Measurements from ENCODE around the gene MXRA8. TPM values are rescaled to one million over a fixed set of nuclear protein-coding genes. Genes with fewer than 3 reads are reported as not detected.

MXRA8 gene
- total and polyA plus RNA-seq, 9 of the 15 experiments (the other 6 are each of a cell fraction or from before 2014, with no cell fraction given): 0.66 to 11.3 (median 6.3) TPM

DNA sequence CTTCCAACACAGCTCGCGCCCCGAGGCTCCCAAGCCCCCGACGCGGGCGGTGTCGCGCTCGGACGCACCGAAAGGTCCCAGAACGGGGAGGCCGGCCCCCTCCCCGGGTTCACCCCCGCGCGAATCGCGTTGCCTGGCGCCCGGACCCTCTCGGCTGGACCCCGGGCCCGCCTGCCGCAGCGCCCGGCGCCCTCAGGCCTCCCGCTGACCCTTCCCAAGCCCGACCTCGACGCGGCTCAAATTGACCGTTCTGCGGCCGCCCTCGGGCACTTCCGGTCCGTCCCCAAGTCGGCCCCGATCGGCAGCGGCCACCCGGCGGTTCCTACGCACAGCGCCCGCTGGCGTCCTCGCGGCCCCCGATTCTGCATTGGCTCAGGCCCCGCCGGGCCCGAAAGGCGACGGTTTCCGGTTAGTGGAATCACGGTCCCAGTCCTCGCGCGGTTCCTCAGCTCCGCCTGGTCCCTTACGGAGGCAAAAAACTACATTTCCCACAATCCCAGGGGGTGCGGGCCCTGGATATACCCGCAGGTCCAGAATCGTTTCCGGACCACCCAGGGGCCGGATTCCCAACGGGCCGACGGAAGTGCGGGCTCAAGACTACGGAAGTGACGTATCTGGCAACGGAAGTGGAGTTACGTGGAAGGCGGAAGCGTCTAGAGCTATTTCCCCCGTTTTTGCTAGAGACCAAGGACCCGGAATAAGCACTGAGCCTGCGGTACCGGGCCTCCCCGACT, 16.7 kb upstream of the MXRA8 start, which contains the start of gene AURKAIP1 (continued):
- TF ChIP-seq ZNF217 (CRISPR knock-in tag; IDR thresholded peaks at IDR 0.05) (no peak), NCOA6 (IDR thresholded peaks at IDR 0.05) (no peak), BACH1 (tag; IDR thresholded peaks at IDR 0.05) (peak; percentile 43; the same call in 1 of the 2 replicates), HEY1 (CRISPR knock-in tag; IDR thresholded peaks at IDR 0.05; ENCODE audit: borderline replicate concordance) (0 out of 2 replicates have a peak, but pooled peaks have one; percentile 75), ARNT (IDR thresholded peaks at IDR 0.05) (peak in 1 of 2 experiments; percentile 79; a peak in 1 of 4 replicates), GTF2A2 (tag; IDR thresholded peaks at IDR 0.05) (no peak), SPI1 (IDR thresholded peaks at IDR 0.05; ENCODE audit: borderline replicate concordance, low read depth, low read length) (peak; percentile 87), EWSR1 (IDR thresholded peaks at IDR 0.05; ENCODE audit: borderline replicate concordance, low read depth, partially characterized antibody) (no peak), RBM25 (IDR thresholded peaks at IDR 0.05; ENCODE audit: low read depth, low read length, severe bottlenecking) (peak; percentile 92), ZNF316 (IDR thresholded peaks at IDR 0.05) (no peak)
- TF ChIP-seq, protein P1, sequence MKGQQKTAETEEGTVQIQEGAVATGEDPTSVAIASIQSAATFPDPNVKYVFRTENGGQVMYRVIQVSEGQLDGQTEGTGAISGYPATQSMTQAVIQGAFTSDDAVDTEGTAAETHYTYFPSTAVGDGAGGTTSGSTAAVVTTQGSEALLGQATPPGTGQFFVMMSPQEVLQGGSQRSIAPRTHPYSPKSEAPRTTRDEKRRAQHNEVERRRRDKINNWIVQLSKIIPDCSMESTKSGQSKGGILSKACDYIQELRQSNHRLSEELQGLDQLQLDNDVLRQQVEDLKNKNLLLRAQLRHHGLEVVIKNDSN (CRISPR knock-in tag; IDR thresholded peaks at IDR 0.05): no peak
- TF ChIP-seq, protein P2, sequence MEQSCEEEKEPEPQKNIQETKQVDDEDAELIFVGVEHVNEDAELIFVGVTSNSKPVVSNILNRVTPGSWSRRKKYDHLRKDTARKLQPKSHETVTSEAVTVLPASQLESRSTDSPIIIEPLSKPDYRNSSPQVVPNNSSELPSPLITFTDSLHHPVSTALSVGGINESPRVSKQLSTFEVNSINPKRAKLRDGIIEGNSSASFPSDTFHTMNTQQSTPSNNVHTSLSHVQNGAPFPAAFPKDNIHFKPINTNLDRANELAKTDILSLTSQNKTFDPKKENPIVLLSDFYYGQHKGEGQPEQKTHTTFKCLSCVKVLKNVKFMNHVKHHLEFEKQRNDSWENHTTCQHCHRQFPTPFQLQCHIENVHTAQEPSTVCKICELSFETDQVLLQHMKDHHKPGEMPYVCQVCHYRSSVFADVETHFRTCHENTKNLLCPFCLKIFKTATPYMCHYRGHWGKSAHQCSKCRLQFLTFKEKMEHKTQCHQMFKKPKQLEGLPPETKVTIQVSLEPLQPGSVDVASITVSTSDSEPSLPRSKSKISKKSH (CRISPR knock-in tag; IDR thresholded peaks at IDR 0.05): no peak
- TF ChIP-seq, protein P3, sequence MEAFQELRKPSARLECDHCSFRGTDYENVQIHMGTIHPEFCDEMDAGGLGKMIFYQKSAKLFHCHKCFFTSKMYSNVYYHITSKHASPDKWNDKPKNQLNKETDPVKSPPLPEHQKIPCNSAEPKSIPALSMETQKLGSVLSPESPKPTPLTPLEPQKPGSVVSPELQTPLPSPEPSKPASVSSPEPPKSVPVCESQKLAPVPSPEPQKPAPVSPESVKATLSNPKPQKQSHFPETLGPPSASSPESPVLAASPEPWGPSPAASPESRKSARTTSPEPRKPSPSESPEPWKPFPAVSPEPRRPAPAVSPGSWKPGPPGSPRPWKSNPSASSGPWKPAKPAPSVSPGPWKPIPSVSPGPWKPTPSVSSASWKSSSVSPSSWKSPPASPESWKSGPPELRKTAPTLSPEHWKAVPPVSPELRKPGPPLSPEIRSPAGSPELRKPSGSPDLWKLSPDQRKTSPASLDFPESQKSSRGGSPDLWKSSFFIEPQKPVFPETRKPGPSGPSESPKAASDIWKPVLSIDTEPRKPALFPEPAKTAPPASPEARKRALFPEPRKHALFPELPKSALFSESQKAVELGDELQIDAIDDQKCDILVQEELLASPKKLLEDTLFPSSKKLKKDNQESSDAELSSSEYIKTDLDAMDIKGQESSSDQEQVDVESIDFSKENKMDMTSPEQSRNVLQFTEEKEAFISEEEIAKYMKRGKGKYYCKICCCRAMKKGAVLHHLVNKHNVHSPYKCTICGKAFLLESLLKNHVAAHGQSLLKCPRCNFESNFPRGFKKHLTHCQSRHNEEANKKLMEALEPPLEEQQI (IDR thresholded peaks at IDR 0.05): no peak
- TF ChIP-seq, protein P4, sequence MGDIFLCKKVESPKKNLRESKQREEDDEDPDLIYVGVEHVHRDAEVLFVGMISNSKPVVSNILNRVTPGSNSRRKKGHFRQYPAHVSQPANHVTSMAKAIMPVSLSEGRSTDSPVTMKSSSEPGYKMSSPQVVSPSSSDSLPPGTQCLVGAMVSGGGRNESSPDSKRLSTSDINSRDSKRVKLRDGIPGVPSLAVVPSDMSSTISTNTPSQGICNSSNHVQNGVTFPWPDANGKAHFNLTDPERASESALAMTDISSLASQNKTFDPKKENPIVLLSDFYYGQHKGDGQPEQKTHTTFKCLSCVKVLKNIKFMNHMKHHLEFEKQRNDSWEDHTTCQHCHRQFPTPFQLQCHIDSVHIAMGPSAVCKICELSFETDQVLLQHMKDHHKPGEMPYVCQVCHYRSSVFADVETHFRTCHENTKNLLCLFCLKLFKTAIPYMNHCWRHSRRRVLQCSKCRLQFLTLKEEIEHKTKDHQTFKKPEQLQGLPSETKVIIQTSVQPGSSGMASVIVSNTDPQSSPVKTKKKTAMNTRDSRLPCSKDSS (IDR thresholded peaks at IDR 0.05; ENCODE audit: low read depth, partially characterized antibody): no peak
- TF ChIP-seq, protein P5, sequence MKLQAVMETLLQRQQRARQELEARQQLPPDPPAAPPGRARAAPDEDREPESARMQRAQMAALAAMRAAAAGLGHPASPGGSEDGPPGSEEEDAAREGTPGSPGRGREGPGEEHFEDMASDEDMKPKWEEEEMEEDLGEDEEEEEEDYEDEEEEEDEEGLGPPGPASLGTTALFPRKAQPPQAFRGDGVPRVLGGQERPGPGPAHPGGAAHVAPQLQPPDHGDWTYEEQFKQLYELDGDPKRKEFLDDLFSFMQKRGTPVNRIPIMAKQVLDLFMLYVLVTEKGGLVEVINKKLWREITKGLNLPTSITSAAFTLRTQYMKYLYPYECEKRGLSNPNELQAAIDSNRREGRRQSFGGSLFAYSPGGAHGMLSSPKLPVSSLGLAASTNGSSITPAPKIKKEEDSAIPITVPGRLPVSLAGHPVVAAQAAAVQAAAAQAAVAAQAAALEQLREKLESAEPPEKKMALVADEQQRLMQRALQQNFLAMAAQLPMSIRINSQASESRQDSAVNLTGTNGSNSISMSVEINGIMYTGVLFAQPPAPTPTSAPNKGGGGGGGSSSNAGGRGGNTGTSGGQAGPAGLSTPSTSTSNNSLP (IDR thresholded peaks at IDR 0.05; ENCODE audit: borderline replicate concordance, low read depth, low read length): no peak
